Liver (tissue), 3 donors: Measurements from ENCODE around the gene ITPRIPL2.

Experiments
- ATF3 ChIP-seq: IDR thresholded peaks from 2 replicates; pipeline ENCODE4 v1.6.1; 2016; ENCODE audit warnings: antibody characterized with exemption
- CTCF ChIP-seq: fragments of 150-350 bp; IDR thresholded peaks from 2 replicates; pipeline ENCODE4 v1.5.1; 2017; ENCODE audit warnings: improper control_type of control experiment, low read depth, low read length; ENCODE audit not compliant: missing input control
- GABPA ChIP-seq, 2 donors: IDR thresholded peaks in 1 of 2; conservative IDR thresholded peaks in 1 of 2; 2 replicates each; pipeline ENCODE4 v1.6.1; 2016; ENCODE audit warnings: antibody characterized with exemption in 2 of 2, mild to moderate bottlenecking in 1 of 2, moderate library complexity in 1 of 2
- JUND ChIP-seq, 2 donors: IDR thresholded peaks; 2 replicates each; pipeline ENCODE4 v1.6.1; 2016; ENCODE audit warnings: antibody characterized with exemption in 2 of 2
- MAX ChIP-seq: IDR thresholded peaks from 2 replicates; pipeline ENCODE4 v1.6.1; 2016; ENCODE audit warnings: antibody characterized with exemption
- REST ChIP-seq: IDR thresholded peaks from 2 replicates; pipeline ENCODE4 v1.6.1; 2016; ENCODE audit warnings: antibody characterized with exemption, mild to moderate bottlenecking
- RXRA ChIP-seq, 2 donors: IDR thresholded peaks; 2 replicates each; pipeline ENCODE4 v1.6.1; 2017 to 2018; ENCODE audit warnings: antibody characterized with exemption in 2 of 2, mild to moderate bottlenecking in 1 of 2
- SP1 ChIP-seq: IDR thresholded peaks from 2 replicates; pipeline ENCODE4 v1.6.1; 2018; ENCODE audit warnings: antibody characterized with exemption, mild to moderate bottlenecking
- donor health status: healthy.
- donor health status: healthy.

- TF ChIP-seq JUND (IDR thresholded peaks at IDR 0.05) (no peak), MAX (no peak), CTCF (no peak), REST (no peak), SP1 (no peak), RXRA (IDR thresholded peaks at IDR 0.05) (no peak), GABPA (IDR thresholded peaks at IDR 0.05 in 1 of 2, conservative IDR thresholded peaks at IDR 0.05 in 1 of 2) (no peak), ATF3 (no peak)
Observed at GRCh38 chr16:19116711-19117449, 3.1 kb downstream of the ITPRIPL2 start.
